Measurements from ENCODE around the gene MS4A5. TPM values are rescaled to one million over a fixed set of nuclear protein-coding genes. Genes with fewer than 3 reads are reported as not detected.

MS4A5 gene
- total RNA-seq, 1 experiment from 2014 or later = not detected

DNA sequence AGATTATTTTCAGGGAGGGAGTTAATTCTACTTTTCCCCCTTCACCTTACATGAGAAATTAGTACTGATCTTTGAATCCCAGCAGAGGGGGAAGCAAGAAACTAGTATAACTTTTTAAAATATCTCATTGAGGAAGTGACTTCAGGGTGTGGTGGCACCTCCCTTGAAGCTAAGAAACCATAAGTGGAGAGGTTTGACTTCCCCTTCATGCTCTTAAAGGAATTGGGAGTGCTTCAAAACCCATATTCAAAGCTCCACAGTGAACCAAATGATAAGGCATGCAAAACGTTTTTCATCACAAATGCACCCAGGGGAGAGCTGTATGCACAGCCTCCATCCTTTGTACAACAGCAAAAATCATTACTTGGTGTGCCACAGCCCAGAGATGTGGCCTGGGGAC is 32.6 kb upstream of the MS4A5 start:
- no TSS peak for BruUV-seq (replicated peaks)
- Histone ChIP-seq H3K27me3 (replicated peaks; ENCODE audit: insufficient read depth, low read depth, low read length, poor library complexity) (no peaks in the 10 kb centered on the region), H3K27ac (ENCODE audit: low read depth, low read length, poor library complexity, severe bottlenecking) (no peak overlapping the region), H3K36me3 (ENCODE audit: insufficient read depth, low read length, poor library complexity, severe bottlenecking) (no peaks in the 10 kb centered on the region), H3K9me3 (ENCODE audit: low read depth, low read length, poor library complexity, severe bottlenecking) (no peaks in the 10 kb centered on the region), H3K4me1 (ENCODE audit: insufficient read depth, low read length, poor library complexity, severe bottlenecking) (no peaks in the 10 kb centered on the region), H3K4me3 (ENCODE audit: low read depth, low read length, poor library complexity, severe bottlenecking) (no peak overlapping the region)
- POLR2A ChIA-PET (ENCODE audit: low non-redundant PET) = no interaction called here
- DNase-seq (ENCODE audit: low spot score) = no peak
- TF ChIP-seq EZH2 (IDR thresholded peaks at IDR 0.05; ENCODE audit: borderline replicate concordance, low read depth, low read length, poor library complexity, severe bottlenecking) = no peak
- TF ChIP-seq, protein P1, sequence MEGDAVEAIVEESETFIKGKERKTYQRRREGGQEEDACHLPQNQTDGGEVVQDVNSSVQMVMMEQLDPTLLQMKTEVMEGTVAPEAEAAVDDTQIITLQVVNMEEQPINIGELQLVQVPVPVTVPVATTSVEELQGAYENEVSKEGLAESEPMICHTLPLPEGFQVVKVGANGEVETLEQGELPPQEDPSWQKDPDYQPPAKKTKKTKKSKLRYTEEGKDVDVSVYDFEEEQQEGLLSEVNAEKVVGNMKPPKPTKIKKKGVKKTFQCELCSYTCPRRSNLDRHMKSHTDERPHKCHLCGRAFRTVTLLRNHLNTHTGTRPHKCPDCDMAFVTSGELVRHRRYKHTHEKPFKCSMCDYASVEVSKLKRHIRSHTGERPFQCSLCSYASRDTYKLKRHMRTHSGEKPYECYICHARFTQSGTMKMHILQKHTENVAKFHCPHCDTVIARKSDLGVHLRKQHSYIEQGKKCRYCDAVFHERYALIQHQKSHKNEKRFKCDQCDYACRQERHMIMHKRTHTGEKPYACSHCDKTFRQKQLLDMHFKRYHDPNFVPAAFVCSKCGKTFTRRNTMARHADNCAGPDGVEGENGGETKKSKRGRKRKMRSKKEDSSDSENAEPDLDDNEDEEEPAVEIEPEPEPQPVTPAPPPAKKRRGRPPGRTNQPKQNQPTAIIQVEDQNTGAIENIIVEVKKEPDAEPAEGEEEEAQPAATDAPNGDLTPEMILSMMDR (conservative IDR thresholded peaks at IDR 0.05; ENCODE audit: low read depth, low read length) = no peak
- CTCF ChIA-PET = no interaction called here
- intact Hi-C loops (cut with micrococcal nuclease; ENCODE audit: unreplicated experiment) = no loop called here

DNA sequence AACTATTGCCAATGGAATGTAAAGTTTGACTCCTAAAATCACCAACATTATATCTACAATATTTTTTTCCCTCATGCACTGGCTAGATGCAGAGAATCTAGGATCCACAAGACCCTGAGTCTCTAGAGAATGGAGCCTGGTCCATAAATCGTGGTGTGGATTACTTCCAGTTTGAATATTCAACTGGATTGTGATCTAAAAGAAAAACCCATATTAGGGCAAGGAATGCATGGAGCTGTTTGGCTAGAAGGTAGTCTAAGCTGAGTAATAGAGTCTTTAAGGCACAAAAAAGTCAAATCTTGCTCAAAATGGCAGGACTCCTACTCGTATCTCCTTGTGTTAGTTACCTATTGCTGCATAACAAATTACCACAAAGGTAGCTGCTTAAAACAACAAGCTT is 9.4 kb upstream of the MS4A5 start:
- Histone ChIP-seq H3K27me3 (replicated peaks; ENCODE audit: insufficient read depth, low read depth, low read length, poor library complexity) (no peaks in the 10 kb centered on the region), H3K36me3 (ENCODE audit: insufficient read depth, low read length, poor library complexity, severe bottlenecking) (no peaks in the 10 kb centered on the region), H3K4me3 (ENCODE audit: low read depth, low read length, poor library complexity, severe bottlenecking) (no peak overlapping the region), H3K4me1 (ENCODE audit: insufficient read depth, low read length, poor library complexity, severe bottlenecking) (no peaks in the 10 kb centered on the region), H3K27ac (ENCODE audit: low read depth, low read length, poor library complexity, severe bottlenecking) (no peak overlapping the region), H3K9me3 (ENCODE audit: low read depth, low read length, poor library complexity, severe bottlenecking) (no peaks in the 10 kb centered on the region)
- ChIA-PET CTCF (no interaction called here), POLR2A (ENCODE audit: low non-redundant PET) (no interaction called here)
- DNase-seq (ENCODE audit: low spot score) = no peak
- intact Hi-C loops (cut with micrococcal nuclease; ENCODE audit: unreplicated experiment) = no loop called here
- TF ChIP-seq, protein P1 (conservative IDR thresholded peaks at IDR 0.05; ENCODE audit: low read depth, low read length) = no peak
- TF ChIP-seq EZH2 (IDR thresholded peaks at IDR 0.05; ENCODE audit: borderline replicate concordance, low read depth, low read length, poor library complexity, severe bottlenecking) = no peak
- BruUV-seq (replicated peaks) = no TSS peak

DNA sequence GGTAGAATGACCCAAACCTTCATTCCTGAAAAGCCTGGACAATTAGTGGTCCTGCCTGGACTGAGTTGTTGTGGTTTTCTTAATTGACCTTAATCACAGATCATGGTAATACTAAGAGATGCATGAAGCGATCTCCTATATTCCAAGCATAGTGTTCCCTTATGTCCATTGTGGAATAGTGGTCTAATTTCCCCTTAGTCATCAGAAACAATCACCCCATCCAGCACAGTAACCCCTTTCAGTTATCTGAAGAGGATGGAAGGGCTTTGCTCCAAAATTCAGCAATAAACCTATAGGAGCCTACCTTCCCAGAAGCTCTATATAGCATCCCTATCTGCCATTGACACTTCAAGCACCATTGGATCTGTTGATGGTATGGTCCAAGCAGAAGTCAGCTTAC is 6.8 kb upstream of the MS4A5 start:
- no peak overlapping the region for H3K4me3 ChIP-seq (ENCODE audit: low read depth, low read length, poor library complexity, severe bottlenecking)
- intact Hi-C loops (cut with micrococcal nuclease; ENCODE audit: unreplicated experiment) = no loop called here
- TF ChIP-seq, protein P1 (conservative IDR thresholded peaks at IDR 0.05; ENCODE audit: low read depth, low read length) = no peak
- no peak for TF ChIP-seq EZH2 (IDR thresholded peaks at IDR 0.05; ENCODE audit: borderline replicate concordance, low read depth, low read length, poor library complexity, severe bottlenecking)
- BruUV-seq (replicated peaks) = no TSS peak
- ChIA-PET CTCF (no interaction called here), POLR2A (ENCODE audit: low non-redundant PET) (no interaction called here)
- H3K27ac ChIP-seq (ENCODE audit: low read depth, low read length, poor library complexity, severe bottlenecking) = no peak overlapping the region
- DNase-seq (ENCODE audit: low spot score) = no peak
- no peaks in the 10 kb centered on the region for H3K36me3 ChIP-seq (ENCODE audit: insufficient read depth, low read length, poor library complexity, severe bottlenecking)
- H3K9me3 ChIP-seq (ENCODE audit: low read depth, low read length, poor library complexity, severe bottlenecking) = no peaks in the 10 kb centered on the region
- no peaks in the 10 kb centered on the region for H3K27me3 ChIP-seq (replicated peaks; ENCODE audit: insufficient read depth, low read depth, low read length, poor library complexity)
- H3K4me1 ChIP-seq (ENCODE audit: insufficient read depth, low read length, poor library complexity, severe bottlenecking) = no peaks in the 10 kb centered on the region
